ENCODE data around the gene GPR82.
"Not testable (repeated sequence)": the region's sequence is repeated elsewhere in the genome, so short reads cannot be mapped to it uniquely, and the experiment has no call there.

Gene GPR82, protein sequence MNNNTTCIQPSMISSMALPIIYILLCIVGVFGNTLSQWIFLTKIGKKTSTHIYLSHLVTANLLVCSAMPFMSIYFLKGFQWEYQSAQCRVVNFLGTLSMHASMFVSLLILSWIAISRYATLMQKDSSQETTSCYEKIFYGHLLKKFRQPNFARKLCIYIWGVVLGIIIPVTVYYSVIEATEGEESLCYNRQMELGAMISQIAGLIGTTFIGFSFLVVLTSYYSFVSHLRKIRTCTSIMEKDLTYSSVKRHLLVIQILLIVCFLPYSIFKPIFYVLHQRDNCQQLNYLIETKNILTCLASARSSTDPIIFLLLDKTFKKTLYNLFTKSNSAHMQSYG

GRCh38 chrX:41723826-41724225, at the start of gene GPR82:
GPR82 (plus strand) TSS chrX:41724181; CDS start chrX:41727027, 2,846 bp downstream.
- no peak for ATAC-seq

DNA sequence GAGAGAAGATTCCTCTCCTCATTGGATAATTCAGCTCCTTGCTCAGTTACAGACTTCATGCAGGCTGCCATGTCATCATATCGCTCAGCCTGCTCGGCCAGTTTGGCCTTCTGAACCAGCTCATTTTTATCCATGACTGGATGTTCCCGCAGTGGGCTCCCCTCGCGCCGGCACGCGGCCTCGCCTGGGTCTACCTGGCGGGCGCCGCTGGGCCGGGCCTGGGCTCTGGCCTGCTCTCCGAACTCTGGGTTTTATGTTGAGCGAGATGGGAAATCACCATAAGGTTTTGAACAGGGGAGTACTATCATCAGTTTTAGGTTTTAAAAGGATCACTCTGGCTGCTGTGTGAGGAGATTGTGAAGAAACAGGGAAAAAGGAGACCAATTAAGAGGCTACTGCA, 47.6 kb upstream of the GPR82 start:
- not testable (repeated sequence) for ATAC-seq

DNA sequence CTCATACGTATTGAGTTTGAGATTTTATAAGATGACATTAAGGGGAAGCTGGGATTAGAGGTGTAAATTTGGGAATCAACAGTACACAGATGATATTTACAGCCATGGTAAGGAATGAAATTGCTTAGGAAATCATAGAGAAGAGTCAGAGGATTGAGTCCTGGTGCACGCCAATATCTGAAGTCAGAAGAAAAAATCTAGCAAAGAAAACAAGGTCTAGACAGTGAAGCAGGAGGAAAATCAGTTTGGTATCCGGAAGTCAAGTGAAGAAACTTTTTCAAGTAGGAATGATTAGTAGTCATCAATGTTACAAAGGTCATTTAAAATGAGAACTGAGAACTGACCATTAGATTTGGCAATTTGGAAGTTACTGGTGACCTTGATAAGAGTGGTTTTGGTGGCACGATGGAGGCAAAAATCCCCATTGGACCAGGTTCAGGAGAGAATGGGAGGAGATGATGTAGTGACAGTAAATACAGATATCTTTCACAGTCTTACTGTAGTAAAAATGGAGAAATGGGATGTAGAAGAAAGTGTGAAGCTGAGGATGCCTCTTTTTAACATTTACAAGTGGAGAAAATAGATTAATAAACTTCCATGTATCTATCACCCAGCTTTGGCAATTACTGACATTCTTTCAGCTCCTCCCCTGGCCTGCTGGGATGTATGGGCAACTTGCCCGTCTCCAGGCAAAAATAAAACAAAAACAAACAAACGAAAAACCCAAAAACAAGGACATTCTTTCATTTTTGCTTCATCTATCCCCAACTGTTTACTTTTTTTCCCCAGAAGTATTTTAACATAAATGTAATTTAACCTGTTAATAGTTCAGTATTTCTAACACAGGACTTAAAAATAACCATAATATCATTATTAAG, 46.6 kb upstream of the GPR82 start:
- no peak for ATAC-seq

DNA sequence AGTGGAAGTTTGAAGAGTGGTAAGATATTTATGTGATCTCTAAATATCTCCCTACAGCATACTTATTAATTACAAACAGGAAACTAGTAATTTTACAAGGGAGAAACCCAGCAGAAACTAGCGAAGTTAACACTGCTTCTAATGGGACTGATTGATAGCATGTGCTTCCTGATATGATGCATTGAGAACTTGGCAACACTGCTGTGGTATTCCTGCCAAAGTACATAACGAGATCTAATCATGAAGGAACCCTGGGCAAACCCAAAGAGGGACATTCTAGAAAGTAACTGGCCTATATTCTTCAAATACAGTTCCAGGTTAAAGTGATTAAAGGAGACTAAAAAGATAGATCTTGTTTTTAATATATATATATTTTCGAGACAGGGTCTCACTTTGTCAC, 39.8 kb upstream of the GPR82 start:
- no peak for ATAC-seq

DNA sequence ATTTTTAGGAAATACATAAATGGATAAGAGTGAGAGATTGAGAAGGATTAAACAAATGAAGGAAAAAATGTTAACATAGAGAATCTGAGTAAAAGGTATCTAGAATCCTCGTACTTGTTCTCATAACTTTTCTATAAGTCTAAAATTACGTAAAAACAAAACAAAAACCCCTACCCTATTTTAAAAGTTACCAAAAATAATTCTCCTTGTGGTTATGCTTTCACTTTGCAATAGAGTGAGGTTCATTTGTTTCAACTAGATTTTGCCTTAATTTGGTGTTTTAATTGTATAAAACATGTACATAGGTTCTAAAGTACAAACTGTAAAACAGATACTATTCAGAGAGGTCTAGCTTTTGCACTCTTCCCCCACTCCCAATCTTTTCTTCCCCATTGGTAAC, 39.0 kb upstream of the GPR82 start:
- ATAC-seq = no peak

- peak in 1 of 2 donors; percentile 46 for ATAC-seq
Observed at GRCh38 chrX:41686788-41687187, 37.2 kb upstream of the GPR82 start.

DNA sequence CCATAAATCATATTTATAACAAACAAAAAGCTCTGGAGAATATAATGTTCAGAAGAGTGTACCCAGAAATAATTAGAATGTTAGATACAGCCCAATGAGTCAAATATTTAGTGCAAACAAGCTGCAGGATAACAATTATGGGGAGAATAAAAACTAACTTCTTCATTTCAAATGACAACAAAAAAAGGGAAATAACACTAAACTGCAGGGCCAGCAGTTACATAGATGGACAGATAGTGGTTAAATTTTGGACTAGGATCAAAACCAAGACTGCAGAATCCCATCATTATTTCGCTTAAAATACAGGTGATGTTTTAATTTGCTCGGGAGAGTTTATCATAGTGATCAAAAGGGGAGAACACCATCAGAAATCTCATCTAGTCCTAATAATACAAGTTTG, 35.8 kb upstream of the GPR82 start:
- ATAC-seq = no peak

DNA sequence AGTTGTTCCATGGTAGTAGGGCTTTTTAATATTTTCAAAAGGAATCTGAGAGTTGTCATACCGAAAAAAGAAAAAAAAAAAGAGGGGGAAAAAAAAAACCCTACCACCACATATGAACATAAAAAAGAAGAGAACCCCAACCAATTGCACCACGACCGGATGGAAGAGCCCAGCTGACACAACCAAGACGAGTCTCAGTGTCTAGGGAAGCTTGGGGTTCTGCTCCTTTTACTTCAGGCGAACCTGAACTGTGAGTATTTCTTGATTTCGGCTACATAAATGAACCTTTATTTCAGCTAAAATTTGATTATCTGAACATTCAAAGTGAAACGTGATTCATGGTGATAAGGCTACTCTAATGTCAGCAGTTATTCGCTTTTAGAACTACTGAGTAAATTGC, 35.1 kb upstream of the GPR82 start, which contains the start of gene GPR34:
Gene GPR34 (plus strand): TSS at position 139 of the 400 bp plus-strand sequence. CDS start 6,661 bp downstream, outside the sequence.
- peak; percentile 73 to 76 for ATAC-seq

DNA sequence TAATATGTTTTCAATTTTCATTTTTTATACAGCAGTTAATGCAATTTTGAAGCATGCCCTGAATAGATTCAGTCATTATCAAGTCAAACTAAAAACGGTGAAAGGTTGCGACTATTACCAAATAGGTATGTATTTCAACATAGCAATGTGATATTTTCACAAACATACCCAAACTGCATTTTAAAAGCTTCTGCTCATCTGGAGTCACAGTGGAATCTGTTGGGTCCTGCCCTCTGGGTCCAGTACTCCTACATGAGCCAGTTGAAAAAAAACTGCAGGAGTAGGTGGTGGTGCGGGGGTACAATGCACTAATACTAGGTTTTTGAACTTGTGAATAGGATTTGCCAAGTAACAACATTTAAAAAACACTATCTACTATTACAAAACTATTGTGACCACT, 34.3 kb upstream of the GPR82 start:
- no peak for ATAC-seq

- no peak for ATAC-seq
Observed at GRCh38 chrX:41692162-41692749, 31.7 kb upstream of the GPR82 start.

DNA sequence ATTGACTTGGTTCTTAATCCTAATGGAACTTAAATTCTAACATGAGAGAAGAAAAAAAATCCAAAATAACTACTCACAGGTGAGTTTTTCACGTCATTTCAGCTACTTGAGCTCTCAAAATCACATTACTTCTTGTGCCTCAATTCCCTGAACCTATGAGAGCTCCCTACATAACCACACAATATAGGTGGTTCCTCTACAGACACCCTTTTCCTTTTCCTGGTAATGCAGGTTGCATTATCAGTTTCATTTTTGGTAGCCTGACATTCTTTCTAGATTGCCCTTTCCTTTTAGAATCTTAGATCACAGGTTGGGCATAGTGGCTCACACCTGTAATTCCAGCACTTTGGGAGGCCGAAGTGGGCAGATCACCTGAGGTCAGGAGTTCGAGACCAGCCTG, 31.0 kb upstream of the GPR82 start:
- no peak for ATAC-seq

- ATAC-seq = peak in 1 of 2 donors; percentile 56
Observed at GRCh38 chrX:41695426-41695825, 28.6 kb upstream of the GPR82 start.

DNA sequence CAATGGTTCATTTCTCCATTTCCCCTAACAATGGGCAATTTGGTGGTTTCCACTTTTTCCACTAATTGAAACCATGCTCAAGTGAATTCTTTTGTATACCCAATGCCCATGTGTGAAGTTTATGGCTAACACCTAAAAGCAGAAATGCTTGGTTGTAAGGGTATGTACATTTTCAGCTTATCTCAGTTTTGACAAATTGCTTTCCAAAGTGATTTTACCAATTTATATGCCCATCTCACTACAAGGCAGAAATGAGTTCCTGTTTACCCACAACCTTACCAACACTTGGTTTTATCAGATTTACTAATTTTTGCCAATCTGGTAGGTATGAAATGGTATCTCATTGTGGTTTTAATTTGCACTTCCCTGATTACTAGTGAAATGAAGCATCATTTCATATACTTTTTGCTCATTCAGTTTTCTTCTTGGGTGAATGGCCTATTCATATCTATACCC, 20.4 kb upstream of the GPR82 start:
- peak; percentile 21 to 62 for ATAC-seq

GRCh38 chrX:41705042-41705441, 18.9 kb upstream of the GPR82 start:
- no peak for ATAC-seq

DNA sequence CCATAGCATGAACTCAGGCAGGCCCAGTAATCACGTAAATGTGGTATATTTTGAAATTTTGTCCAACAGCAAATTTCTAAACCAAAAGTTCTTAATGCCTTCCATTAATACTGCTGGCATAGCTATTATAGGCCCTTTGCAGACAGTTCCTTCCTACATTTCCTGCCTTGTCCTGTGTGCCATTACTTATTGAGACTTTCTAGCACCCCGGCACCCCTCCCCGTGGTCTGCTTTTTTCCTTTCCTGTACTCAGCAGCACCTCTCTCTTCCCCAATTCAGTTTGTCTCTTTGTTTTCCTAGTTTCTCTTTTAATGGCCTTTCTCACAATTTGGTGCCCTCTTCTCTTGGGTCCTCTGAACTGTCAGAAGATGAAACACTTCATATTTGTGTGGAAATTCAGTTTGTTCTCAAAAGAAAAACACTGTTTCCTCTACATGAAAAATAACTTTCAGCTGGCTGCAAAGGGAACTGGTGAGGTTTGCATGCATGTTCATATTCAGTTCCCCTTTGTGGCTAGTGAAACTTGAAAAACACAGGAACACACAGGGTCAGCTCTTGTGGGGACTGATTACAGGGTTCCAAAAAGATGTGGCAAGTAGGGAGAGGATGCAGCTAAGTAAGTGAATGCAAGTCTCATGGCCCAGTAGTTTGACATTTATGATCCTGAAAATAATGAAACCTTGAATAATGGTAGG, 18.2 kb upstream of the GPR82 start:
- no peak for ATAC-seq

GRCh38 chrX:41707218-41707617, 16.8 kb upstream of the GPR82 start:
- no peak for ATAC-seq

DNA sequence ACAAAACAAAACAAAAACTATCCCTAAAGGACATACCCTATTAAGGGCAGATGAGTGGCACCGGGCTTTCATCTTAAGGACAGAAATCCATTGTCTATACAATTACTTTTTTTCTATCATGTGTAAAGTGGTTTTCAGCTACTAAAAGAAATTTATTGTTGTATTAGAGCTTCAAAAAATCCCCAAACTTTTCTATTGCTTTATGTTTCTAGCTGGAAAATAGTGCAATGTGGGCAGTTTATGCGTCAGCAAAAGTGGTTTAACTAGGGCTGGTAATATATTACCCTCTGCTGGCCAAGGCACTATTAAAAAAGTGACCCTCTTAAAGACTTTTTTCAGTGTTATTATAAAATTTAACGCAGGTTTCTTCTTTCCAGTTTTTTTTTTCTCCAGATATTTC, 15.5 kb upstream of the GPR82 start:
- ATAC-seq = no peak

GRCh38 chrX:41711021-41711667, 12.8 kb upstream of the GPR82 start:
- ATAC-seq = no peak

DNA sequence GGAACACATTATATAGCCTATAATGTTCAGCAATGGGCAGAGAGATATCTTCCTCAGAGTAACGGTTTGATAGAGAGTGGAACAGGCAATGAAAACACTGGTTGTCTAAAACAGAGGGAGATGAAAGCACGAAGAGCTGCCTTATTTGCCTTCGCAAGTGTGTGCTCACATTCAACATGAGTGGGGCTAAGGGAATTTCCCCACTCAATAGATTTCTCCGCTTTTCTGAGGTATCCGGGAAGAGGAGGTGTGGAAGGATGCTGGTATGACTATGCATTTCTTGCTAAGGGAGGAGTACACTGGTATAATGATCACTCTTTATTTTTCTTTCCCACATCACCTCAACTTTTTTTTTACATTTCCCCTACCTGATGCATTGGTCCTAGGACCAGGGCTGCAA, 7.8 kb upstream of the GPR82 start:
- ATAC-seq = no peak

GRCh38 chrX:41716767-41717473, 7.1 kb upstream of the GPR82 start:
- no peak for ATAC-seq

DNA sequence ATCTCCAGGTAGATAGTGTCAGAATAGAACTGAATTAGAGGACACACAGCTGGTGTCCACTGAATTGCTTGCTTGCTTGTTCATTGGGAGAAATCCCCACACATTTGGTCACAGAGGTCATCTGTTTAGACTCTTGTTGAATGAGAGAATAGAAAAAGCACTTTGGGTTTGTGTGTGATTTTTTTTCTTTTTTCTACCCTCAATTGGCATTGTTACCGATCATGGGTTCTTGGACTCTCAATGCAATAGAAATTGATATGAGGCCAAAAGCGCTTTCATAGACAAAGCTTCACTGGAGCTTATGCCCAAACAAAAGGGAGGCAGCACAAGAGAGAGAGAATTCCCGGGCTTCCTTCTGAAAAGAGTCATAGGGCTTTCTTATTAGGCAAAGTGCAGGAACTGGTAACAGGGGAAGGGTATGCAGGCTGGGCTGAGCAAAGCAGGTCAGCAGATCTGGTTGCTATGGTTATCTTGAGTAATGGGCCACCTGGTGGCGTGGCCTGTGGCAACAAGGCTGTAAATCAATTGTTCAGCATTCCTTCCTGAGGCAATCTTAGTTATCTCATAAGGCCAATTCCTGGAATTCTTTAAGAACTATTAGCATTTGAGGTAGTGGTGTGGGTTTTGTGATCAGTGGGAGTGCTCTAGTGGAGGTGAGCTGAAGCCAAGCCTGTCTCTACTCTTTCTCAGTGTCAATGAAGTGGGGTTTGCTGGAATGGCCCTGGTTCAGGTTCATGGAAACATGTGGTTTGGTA, 5.3 kb upstream of the GPR82 start:
- ATAC-seq = no peak

Data from activated CD4-positive, CD25-positive, alpha-beta regulatory T cell treated with anti-CD3 and anti-CD28 coated beads, Interleukin-2, amount 50 U/mL, for 24 hours (primary cell).